HepG2 (cell line): Measurements from ENCODE around the gene MRPL27. TPM values are rescaled to one million over a fixed set of nuclear protein-coding genes. Genes with fewer than 3 reads are reported as not detected.

Experiments used
- ATAC-seq: fragments of 200-7000 bp; cut with Tn5 transposase; 3 replicates; pipeline ENCODE4 v1.9.1; 2020; ENCODE audit warnings: mild to moderate bottlenecking, moderate library complexity
- BruUV-seq: library from RNA; stranded (reverse); fragments of 400-500 nt; replicated peaks from 2 replicates; lab custom pipeline; 2021; lab: Mats Ljungman, UMichigan
- CTCF ChIA-PET: fragments of 300-600 bp; formaldehyde crosslinking; extraction: SDS; loops from one replicate; lab custom pipeline; 2021; ENCODE audit warnings: low total read pairs, inconsistent platforms, low intra/inter-chr PET ratio; lab: Yijun Ruan, JAX
- POLR2A ChIA-PET: fragments of 350-600 bp; sonication (Branson Sonifier 250); formaldehyde crosslinking; loops from one replicate; lab custom pipeline; 2020; ENCODE audit warnings: antibody characterized with exemption, inconsistent platforms; lab: Yijun Ruan, JAX
- DNase-seq: peaks from one replicate; pipeline ENCODE4 v3.0.0-alpha.2; 2015; ENCODE audit warnings: low spot score
- FAIRE-seq: peaks from 3 replicates; lab custom pipeline; 2011; peaks lifted over from hg19 to GRCh38; lab: Jason Lieb, UNC
- H2AFZ ChIP-seq: one replicate; pipeline ENCODE4 v1.6.1; 2011; ENCODE audit warnings: low read length, inconsistent platforms
- H3K27ac ChIP-seq: fragments of 300-600 bp; 3 replicates; pipeline ENCODE4 v1.8.0; 2011; ENCODE audit warnings: mixed run types, mild to moderate bottlenecking, mixed read lengths, low read length, inconsistent platforms; ENCODE audit not compliant: insufficient read depth; ENCODE audit errors: extremely low read length
- H3K27me3 ChIP-seq, 2 experiments: fragments of 200-600 bp in 1 of 2; 2 replicates in 1 of 2; 3 replicates in 1 of 2; pipeline versions ENCODE4 v1.6.0 to v1.8.0; 2011; ENCODE audit warnings: low read length in 2 of 2, mild to moderate bottlenecking in 2 of 2, moderate library complexity in 2 of 2, inconsistent platforms in 1 of 2; ENCODE audit not compliant: insufficient read depth in 2 of 2, control insufficient read depth in 1 of 2
- H3K36me3 ChIP-seq, 2 experiments: fragments of 200-600 bp in 1 of 2; replicated peaks in 1 of 2; 2 replicates in 1 of 2; 3 replicates in 1 of 2; pipeline versions ENCODE4 v1.5.1 to v1.8.0; 2011; ENCODE audit warnings: low read length in 2 of 2, inconsistent platforms in 1 of 2; ENCODE audit not compliant: insufficient read depth in 2 of 2, control insufficient read depth in 1 of 2
- H3K4me1 ChIP-seq: 2 replicates; pipeline ENCODE4 v1.5.1; 2012; ENCODE audit warnings: low read length, inconsistent platforms; ENCODE audit not compliant: insufficient read depth
- H3K4me2 ChIP-seq: 2 replicates; pipeline ENCODE4 v1.6.0; 2011; ENCODE audit warnings: low read depth, low read length, inconsistent platforms
- H3K4me3 ChIP-seq, 3 experiments: fragments of 200-600 bp in 1 of 3; sonication (generic), shearing (Covaris generic) in 1 of 3; replicated peaks in 1 of 3; 2 replicates each; pipeline ENCODE4 v1.5.1; 2011 to 2016; ENCODE audit warnings: low read length in 3 of 3, inconsistent platforms in 2 of 3, low read depth in 2 of 3, mild to moderate bottlenecking in 2 of 3, control low read depth in 1 of 3, mixed read lengths in 1 of 3; ENCODE audit not compliant: insufficient read depth in 1 of 3
- H3K79me2 ChIP-seq: one replicate; pipeline ENCODE4 v1.6.1; 2011; ENCODE audit warnings: low read length, inconsistent platforms; ENCODE audit not compliant: insufficient read depth
- H3K9ac ChIP-seq: 2 replicates; pipeline ENCODE4 v1.6.0; 2011; ENCODE audit warnings: mild to moderate bottlenecking, low read depth, low read length, inconsistent platforms; ENCODE audit not compliant: insufficient read depth
- H3K9me3 ChIP-seq: 2 replicates; pipeline ENCODE4 v1.5.1; 2012; ENCODE audit warnings: mild to moderate bottlenecking, low read length
- H4K20me1 ChIP-seq: 2 replicates; pipeline ENCODE4 v1.6.0; 2011; ENCODE audit warnings: inconsistent platforms, mild to moderate bottlenecking, low read length, moderate library complexity; ENCODE audit not compliant: insufficient read depth
- AKAP8 ChIP-seq: sonication (generic); formaldehyde crosslinking; IDR thresholded peaks from 2 replicates; pipeline ENCODE4 v1.5.1; 2020; ENCODE audit warnings: mild to moderate bottlenecking, missing genetic modification reagents
- GTF3A ChIP-seq: sonication (generic); formaldehyde crosslinking; conservative IDR thresholded peaks from 2 replicates; pipeline ENCODE4 v1.4.0; 2020; ENCODE audit warnings: mild to moderate bottlenecking, missing genetic modification reagents
- POLR2A ChIP-seq, 2 experiments: IDR thresholded peaks; 2 replicates each; pipeline ENCODE4 v1.6.1; 2011; ENCODE audit warnings: low read depth in 2 of 2, low read length in 2 of 2, mild to moderate bottlenecking in 1 of 2, moderate library complexity in 1 of 2; ENCODE audit not compliant: insufficient read depth in 1 of 2
- POLR2AphosphoS2 ChIP-seq: IDR thresholded peaks from 2 replicates; pipeline ENCODE4 v1.6.1; 2011; ENCODE audit warnings: low read depth, low read length, improper control_type of control experiment
- SCMH1 ChIP-seq: sonication (generic); formaldehyde crosslinking; IDR thresholded peaks from 2 replicates; pipeline ENCODE4 v1.9.0; 2021; ENCODE audit warnings: missing genetic modification reagents, mild to moderate bottlenecking, borderline replicate concordance
- SRSF4 ChIP-seq: fragments of 200-400 bp; formaldehyde crosslinking; IDR thresholded peaks from one replicate; pipeline ENCODE4 v1.6.1; 2018; ENCODE audit warnings: mild to moderate bottlenecking, low read depth, low read length, moderate library complexity; ENCODE audit not compliant: poor library complexity, severe bottlenecking
- XRCC5 ChIP-seq: fragments of 200-400 bp; formaldehyde crosslinking; optimal IDR thresholded peaks from 2 replicates; pipeline ENCODE3; 2017; ENCODE audit warnings: mild to moderate bottlenecking, low read length
- ZNF18 ChIP-seq: sonication (generic); formaldehyde crosslinking; IDR thresholded peaks from 2 replicates; pipeline ENCODE4 v1.8.0; 2022; ENCODE audit warnings: mild to moderate bottlenecking, missing genetic modification reagents; ENCODE audit not compliant: insufficient replicate concordance
- ZNF280B ChIP-seq: sonication (generic); formaldehyde crosslinking; IDR thresholded peaks from 2 replicates; pipeline ENCODE4 v1.5.0; 2020; ENCODE audit warnings: missing genetic modification reagents, mild to moderate bottlenecking, borderline replicate concordance
- ZNF367 ChIP-seq: sonication (generic); formaldehyde crosslinking; IDR thresholded peaks from 2 replicates; pipeline ENCODE4 v1.4.0; 2020; ENCODE audit warnings: missing genetic modification reagents, borderline replicate concordance
- ZNF660 ChIP-seq: sonication (generic); formaldehyde crosslinking; IDR thresholded peaks from 2 replicates; pipeline ENCODE4 v1.5.1; 2020; ENCODE audit warnings: mild to moderate bottlenecking, low read depth, missing genetic modification reagents, borderline replicate concordance
- ZSCAN21 ChIP-seq: sonication (generic); formaldehyde crosslinking; IDR thresholded peaks from 2 replicates; pipeline ENCODE4 v1.8.0; 2022; ENCODE audit warnings: mild to moderate bottlenecking, missing genetic modification reagents, moderate library complexity, borderline replicate concordance
- WGBS: methylation state at CpG from one replicate; pipeline ENCODE4 v1.1.6; 2017; ENCODE audit warnings: low lambda C conversion rate; 5-methylcytosine and 5-hydroxymethylcytosine counted together
- in situ Hi-C: cut with HindIII; loops from 2 replicates; pipeline ENCODE4 v1.10.0; 2017; ENCODE audit warnings: low pct_unique_long_range_greater_than_20kb; ENCODE audit not compliant: extremely low pct_ligation_motif_present
- intact Hi-C: fragments of 100-400 bp; cut with micrococcal nuclease; formaldehyde crosslinking; loops from one replicate; pipeline ENCODE4 v1.10.0; 2022; ENCODE audit not compliant: unreplicated experiment
- polyA plus RNA-seq, 8 experiments: library from polyadenylated mRNA; depleted of rRNA in 3 of 8; stranded (reverse) in 7 of 8; unstranded in 1 of 8; fragments of >200 nt; fragmentation: Illumina TruSeq in 4 of 8; extraction: Trizol in 4 of 8; gene quantifications; 2 replicates each; pipeline versions ENCODE4 v1.2.1 to v1.2.3, GENCODE V29; 2011 to 2016; ENCODE audit warnings: low read depth in 4 of 8, missing spikeins in 1 of 8, mixed read lengths in 1 of 8; ENCODE audit not compliant: insufficient read depth in 1 of 8
- total RNA-seq, 5 experiments: library from RNA; depleted of rRNA; stranded (reverse); fragments of >200 nt; fragmentation: Illumina TruSeq; extraction: Trizol; gene quantifications; 2 replicates each; pipeline ENCODE4 v1.2.3, GENCODE V29; 2016; ENCODE audit warnings: low read depth in 1 of 5

MRPL27 gene
- total and polyA plus RNA-seq, 2 of the 13 experiments (the other 11 are each of a cell fraction or from before 2014, with no cell fraction given): 137 to 217 TPM

GRCh38 chr17:50379351-50380132 lies 6.6 kb upstream of the MRPL27 start:
- ChIA-PET CTCF (no interaction called here), POLR2A (interaction anchor here (0.8 to 2.5 kb wide), 4 partner anchors 10 to 18 kb away, joined by 3 to 10 read pairs (median 4); partner anchors contain the start of gene LRRC59)
- H3K4me3 ChIP-seq: no peak overlapping the region
- H4K20me1 ChIP-seq: 0 out of 2 replicates have a peak, but pooled peaks cover 3% of the 10 kb centered on the region
- H3K4me2 ChIP-seq: no peak overlapping the region
- 96% methylated on average over 6 of the region's 6 CpGs for WGBS
- H3K36me3 ChIP-seq: peaks cover 30 to 61% of the 10 kb centered on the region in 2 experiments
- in situ Hi-C loops (no loop called here), intact Hi-C loops (no loop called here)
- H3K27me3 ChIP-seq: no peaks in the 10 kb centered on the region
- no peak for DNase-seq
- H3K9ac ChIP-seq: no peak overlapping the region
- no peaks in the 10 kb centered on the region for H3K4me1 ChIP-seq
- no peaks in the 10 kb centered on the region for H3K79me2 ChIP-seq
- H3K9me3 ChIP-seq: no peaks in the 10 kb centered on the region
- H2AFZ ChIP-seq: no peak overlapping the region
- TF ChIP-seq POLR2AphosphoS2: peak; percentile 16; the same call in 1 of the 2 replicates
- 0 out of 4 replicates have a peak, but pooled peaks of 1 of the 2 experiments have one; percentile 19 for TF ChIP-seq POLR2A (IDR thresholded peaks at IDR 0.05; ENCODE audit: insufficient read depth in 1 of 2, low read depth in 2 of 2, low read length in 2 of 2)
- no peak for TF ChIP-seq SCMH1 (CRISPR knock-in tag)
- H3K27ac ChIP-seq: no peak overlapping the region
- peak; percentile 6; the same call in 2 of the 3 replicates for ATAC-seq
- FAIRE-seq: no peak
- BruUV-seq: no TSS peak

- Histone ChIP-seq H3K9ac (no peak overlapping the region), H2AFZ (no peak overlapping the region), H3K79me2 (peaks cover 24% of the 10 kb centered on the region), H3K4me1 (peaks cover 20% of the 10 kb centered on the region), H3K36me3 (peaks cover 7 to 28% of the 10 kb centered on the region in 2 experiments), H3K27ac (no peak overlapping the region), H3K4me2 (no peak overlapping the region), H3K4me3 (no peak overlapping the region), H3K9me3 (no peaks in the 10 kb centered on the region), H4K20me1 (no peaks in the 10 kb centered on the region), H3K27me3 (no peaks in the 10 kb centered on the region; a peak in 1 of 5 replicates)
- FAIRE-seq (no peak), DNase-seq (no peak), ATAC-seq (no peak)
- BruUV-seq: no TSS peak
- ChIA-PET POLR2A (no interaction called here), CTCF (no interaction called here)
- intact Hi-C loops (no loop called here), in situ Hi-C loops (no loop called here)
- WGBS: 86% methylated on average over 5 of the region's 5 CpGs
- no peak for TF ChIP-seq ZNF660
- no peak for TF ChIP-seq ZNF18
- no peak for TF ChIP-seq ZNF367 (CRISPR knock-in tag)
- no peak for TF ChIP-seq ZNF280B (CRISPR knock-in tag)
- no peak for TF ChIP-seq ZSCAN21 (CRISPR knock-in tag)
- no peak for TF ChIP-seq AKAP8 (CRISPR knock-in tag)
- TF ChIP-seq GTF3A (CRISPR knock-in tag): no peak
- TF ChIP-seq SRSF4: no peak
- no peak for TF ChIP-seq XRCC5
Observed at GRCh38 chr17:50375858-50376538, 3.0 kb upstream of the MRPL27 start.
